ENCODE results near the gene SCTR.

SCTR gene

GRCh38 chr2:119402645-119403560 is 121.4 kb downstream of the SCTR start:
- no peak overlapping the region for H3K4me3 ChIP-seq (ENCODE audit: low read depth, low read length)
- TF ChIP-seq, protein P1, sequence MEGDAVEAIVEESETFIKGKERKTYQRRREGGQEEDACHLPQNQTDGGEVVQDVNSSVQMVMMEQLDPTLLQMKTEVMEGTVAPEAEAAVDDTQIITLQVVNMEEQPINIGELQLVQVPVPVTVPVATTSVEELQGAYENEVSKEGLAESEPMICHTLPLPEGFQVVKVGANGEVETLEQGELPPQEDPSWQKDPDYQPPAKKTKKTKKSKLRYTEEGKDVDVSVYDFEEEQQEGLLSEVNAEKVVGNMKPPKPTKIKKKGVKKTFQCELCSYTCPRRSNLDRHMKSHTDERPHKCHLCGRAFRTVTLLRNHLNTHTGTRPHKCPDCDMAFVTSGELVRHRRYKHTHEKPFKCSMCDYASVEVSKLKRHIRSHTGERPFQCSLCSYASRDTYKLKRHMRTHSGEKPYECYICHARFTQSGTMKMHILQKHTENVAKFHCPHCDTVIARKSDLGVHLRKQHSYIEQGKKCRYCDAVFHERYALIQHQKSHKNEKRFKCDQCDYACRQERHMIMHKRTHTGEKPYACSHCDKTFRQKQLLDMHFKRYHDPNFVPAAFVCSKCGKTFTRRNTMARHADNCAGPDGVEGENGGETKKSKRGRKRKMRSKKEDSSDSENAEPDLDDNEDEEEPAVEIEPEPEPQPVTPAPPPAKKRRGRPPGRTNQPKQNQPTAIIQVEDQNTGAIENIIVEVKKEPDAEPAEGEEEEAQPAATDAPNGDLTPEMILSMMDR (IDR thresholded peaks at IDR 0.05; ENCODE audit: low read depth, low read length), result no peak
- in situ Hi-C loops (cut with HindIII; ENCODE audit: low sequenced_read_pairs), result no loop called here
- no peak for DNase-seq (ENCODE audit: low read depth, low spot score)

- DNase-seq (ENCODE audit: low read depth, low spot score), result no peak
- TF ChIP-seq, protein P1 (IDR thresholded peaks at IDR 0.05; ENCODE audit: low read depth, low read length), result no peak
- no peak overlapping the region for H3K4me3 ChIP-seq (ENCODE audit: low read depth, low read length)
- in situ Hi-C loops (cut with HindIII; ENCODE audit: low sequenced_read_pairs), result no loop called here
These were observed 122.2 kb downstream of the SCTR start for GRCh38 chr2:119402106-119402505.

- no peak for DNase-seq (ENCODE audit: low read depth, low spot score)
- H3K4me3 ChIP-seq (ENCODE audit: low read depth, low read length), result no peak overlapping the region
- TF ChIP-seq, protein P1 (IDR thresholded peaks at IDR 0.05; ENCODE audit: low read depth, low read length), result no peak
- in situ Hi-C loops (cut with HindIII; ENCODE audit: low sequenced_read_pairs), result no loop called here
These were observed 127.1 kb downstream of the SCTR start for GRCh38 chr2:119397196-119397595.

DNA sequence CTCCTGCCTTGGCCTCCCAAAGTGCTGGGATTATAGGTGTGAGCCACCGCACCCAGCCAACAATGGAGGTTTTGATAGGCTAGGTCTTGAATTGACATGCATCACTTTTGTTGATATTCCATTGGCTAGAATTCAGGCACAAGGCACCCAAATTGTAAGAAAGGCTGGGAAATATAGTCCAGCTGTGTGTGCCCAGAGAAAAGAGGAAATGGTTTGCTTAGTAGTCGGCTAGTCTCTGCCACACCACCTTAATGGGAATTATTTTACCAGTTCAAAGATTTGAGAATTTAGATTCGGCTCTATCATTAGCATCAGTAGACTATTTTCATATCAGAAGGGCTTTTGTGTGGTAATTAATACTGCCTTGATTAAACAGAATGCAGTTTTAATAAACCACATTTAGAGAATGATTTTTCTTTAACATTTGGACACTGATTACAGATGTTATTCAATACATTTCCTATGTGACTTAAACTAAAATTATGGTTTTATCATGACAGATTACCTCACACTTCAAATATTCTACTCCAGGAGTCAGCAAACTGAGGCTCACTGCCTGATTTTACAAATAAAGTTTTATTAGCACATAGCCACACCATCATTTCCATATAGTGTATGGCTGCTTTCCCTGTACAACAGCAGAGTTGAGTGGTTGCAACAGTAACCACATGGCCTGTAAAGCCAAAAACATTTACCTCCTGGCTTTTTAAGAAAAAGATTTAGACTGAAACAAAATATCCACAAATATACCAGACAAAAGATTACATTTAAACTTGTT is 130.1 kb downstream of the SCTR start:
- in situ Hi-C loops (cut with HindIII; ENCODE audit: low sequenced_read_pairs), result no loop called here
- TF ChIP-seq, protein P1 (IDR thresholded peaks at IDR 0.05; ENCODE audit: low read depth, low read length), result no peak
- DNase-seq (ENCODE audit: low read depth, low spot score), result no peak
- H3K4me3 ChIP-seq (ENCODE audit: low read depth, low read length), result no peak overlapping the region
